Activated T-cell treated with anti-CD3 and anti-CD28 coated beads for 4 hours (primary cell): ENCODE data around the gene NR2F1.

Experiments
- DNase-seq: peaks from one replicate; pipeline ENCODE4 v3.0.0-alpha.2; 2020

The NR2F1 gene

DNA sequence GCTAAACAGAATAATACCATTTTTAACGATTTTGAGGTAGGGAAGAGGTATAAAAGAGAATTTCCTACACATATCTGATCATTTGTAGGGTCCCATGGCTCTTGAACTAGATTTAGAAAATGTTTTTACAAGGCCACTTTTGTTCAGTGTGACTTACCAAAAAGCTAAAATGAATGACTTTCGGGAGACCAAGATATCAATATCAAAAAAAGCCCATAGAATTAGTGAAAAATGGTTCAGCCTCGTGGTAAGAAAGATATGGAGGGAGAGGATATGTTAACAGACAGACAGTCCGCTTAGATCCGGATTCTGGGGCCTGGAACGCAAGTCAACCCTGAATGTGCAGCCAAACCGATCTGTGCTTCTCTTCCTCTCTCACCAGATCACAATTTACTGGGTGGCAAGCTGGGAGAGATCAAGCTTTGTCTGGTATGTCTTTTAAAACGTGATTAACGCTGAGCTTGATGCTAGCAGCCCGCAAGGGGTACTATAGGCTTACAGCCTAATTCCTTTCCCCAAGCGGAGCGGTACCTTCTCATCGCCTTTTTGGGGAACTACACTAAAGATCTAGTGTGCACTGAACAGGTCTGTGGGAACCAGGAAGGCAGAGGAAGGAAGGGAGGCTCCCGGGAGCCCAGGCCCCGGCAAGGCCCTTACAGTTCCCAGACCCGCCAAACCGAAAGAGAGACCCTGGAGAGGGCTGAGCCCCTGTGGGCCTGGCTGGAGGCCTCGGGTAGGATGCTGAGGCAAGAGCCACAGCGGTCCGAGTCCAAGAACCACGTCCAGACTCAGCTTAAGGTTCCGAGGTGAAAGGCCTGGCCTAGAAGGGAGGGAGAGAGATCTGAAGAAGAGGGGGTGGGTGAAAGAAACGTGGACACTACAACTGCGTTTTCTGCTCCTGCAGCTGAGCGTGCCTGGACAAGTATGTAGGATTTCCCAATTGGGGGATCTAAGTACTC, 4.9 kb upstream of the NR2F1 start:
- DNase-seq, result no peak

DNA sequence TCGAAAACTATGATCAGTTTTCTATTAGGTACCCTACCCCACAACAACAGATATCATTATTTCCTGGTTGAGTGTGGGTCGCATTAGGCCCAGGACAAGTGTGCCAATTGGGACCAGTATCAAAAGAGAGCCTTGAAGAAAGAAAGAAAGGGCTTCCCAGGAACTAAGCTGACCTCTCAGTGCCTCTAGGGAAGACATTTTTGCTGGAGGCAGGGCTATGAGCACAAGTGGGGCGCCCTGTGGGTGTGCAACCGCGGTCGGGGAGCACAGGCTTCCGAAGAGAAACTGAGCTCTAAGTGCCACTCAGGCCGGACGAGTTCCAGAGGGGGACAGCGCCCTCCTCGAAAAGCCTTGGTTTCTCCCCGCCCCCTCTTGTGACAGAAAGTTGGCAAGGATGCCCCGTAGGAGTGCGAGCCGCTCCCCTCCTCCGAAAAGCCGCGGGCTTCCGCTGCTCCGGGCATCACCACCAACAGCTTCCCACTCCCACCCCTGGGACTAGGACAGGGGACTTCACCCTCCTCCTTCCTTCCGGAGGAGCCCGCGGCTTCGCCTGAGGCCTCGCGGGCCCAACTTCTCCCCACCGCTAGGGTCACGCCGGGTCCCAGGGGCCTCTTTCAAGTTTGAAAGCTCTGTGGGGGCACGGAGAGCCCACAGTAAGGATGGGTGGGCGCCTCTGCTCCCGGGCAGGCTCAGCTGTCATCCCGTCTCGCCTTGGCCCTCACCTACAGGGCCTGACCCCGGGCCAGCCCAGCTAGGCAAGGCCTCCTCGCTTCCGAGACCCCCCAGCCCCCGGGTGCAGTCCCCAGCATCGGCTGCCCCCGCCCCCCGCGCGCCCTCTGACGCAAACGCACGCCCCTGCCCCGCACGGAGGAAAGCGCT, 4.0 kb upstream of the NR2F1 start:
- no peak for DNase-seq

DNA sequence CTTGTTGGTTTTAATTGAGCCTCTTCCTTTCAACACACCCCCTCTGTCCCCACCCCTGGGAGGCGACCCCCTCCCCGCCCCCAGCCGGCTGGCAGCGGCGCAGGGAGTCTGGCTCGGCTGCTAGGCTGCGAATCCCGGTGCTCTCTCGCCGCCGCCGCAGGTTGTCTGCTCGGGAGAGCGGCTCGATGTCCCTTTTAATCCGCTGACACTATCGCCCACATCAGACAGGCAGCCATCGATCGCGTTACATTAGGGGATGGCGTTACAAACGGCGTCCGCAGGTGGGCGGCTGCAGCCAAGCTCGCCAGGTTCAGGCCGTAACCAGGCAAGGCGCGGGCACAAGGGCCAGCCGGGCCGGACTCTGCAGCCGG, 3.3 kb upstream of the NR2F1 start:
- no peak for DNase-seq

DNA sequence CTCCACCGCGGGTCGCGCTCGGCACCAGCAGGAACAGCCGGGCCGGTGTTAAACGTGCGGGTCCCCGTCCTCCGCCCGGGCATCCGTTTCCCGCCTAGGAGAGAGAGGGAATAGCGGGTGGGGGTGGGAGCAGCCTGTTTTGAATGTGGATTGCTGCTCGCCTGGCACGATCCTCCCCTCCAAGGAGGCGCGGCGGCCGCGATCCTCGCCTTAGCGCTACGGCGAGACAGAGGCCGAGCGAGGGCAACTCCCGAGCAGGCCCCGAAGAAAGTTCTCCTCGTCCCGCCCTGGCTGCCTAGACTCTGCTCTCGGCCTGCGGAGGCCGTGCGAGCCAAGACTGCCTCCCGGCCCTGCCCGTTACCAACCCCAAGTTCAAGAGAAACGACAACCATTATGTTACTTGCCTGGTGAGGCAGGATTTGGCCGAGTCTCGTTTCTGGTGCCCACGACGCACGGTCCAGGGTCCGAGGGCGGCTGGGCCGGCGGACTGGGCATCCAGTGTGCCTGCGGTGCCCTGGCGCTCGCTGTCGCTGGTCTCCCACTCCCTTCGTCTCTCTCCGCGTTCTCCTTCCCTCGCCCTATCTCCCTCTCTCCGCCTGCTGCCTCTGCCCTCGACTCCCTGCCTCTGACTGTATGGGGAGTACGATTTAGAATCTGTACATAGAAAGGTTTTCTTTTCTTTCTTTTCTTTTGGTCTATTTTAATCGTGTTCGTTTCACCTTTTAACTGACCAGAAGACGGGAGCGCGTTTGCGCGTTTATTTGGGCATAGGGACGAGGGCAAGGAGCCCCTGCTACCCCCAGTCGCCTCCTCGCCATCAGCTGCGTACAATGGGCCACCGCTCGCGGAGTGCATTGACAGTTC, 2.7 kb upstream of the NR2F1 start:
- DNase-seq, result no peak

DNA sequence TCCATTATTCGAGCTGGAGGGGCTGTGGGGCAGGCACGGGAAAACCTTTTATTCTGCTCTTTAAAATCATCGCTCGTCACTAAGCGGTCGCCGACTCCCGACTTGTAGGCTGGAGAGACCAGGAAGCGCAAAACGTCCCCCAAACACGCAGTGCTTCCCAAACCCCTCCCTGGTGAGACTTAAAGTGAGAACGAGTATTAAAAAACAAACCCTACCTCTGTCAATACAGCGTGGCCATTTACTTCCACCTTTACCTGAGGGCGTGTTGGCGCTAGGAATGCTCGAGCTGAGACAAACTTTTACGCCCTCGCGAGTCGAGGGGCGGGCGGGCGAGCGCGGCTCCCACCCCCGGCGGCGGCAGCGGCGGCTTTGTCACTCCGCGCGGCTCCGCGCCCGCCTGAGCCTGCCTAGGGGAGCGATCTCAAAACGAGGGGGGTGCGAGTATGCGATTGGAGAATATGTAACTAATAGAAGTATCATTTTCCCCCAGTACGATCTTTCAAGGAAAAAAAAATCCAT, 2.0 kb upstream of the NR2F1 start, which contains the start of gene NR2F1-AS1:
Gene NR2F1-AS1, minus strand, starts transcription at position 293 of the 519 bp plus-strand sequence.
- peak; percentile 22 for DNase-seq

DNA sequence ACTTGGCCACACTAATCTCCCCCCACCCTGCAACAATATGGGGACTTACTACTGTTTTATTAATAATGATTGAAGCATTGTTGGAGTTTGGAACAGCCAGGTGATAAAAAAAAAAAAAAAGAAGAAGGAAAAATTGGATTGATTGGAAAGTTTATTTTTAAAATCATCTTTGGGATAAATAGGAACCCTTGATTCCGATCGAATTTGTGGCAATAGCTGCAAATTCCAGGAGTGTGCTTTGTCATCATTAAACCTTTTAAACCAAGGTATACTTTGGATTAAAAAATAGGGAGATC, 907 bp upstream of the NR2F1 start:
- no peak for DNase-seq

DNA sequence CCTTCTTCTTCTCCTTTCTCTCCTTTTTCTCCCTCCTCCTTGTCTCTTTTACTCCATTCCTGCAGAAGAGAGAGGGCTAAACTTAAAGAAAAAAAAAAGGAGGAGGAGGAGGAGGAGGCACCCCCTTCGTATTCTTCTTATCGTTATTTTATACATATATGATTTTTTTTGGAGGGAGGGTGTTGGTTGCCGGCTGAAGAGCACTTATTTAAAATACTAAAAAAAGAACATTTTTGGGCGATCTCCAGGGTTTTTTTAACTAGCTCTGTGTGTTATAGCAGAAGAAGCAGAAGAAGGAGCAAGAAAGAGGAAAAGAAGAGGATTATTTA, 381 bp downstream of the NR2F1 start:
- DNase-seq, result no peak

DNA sequence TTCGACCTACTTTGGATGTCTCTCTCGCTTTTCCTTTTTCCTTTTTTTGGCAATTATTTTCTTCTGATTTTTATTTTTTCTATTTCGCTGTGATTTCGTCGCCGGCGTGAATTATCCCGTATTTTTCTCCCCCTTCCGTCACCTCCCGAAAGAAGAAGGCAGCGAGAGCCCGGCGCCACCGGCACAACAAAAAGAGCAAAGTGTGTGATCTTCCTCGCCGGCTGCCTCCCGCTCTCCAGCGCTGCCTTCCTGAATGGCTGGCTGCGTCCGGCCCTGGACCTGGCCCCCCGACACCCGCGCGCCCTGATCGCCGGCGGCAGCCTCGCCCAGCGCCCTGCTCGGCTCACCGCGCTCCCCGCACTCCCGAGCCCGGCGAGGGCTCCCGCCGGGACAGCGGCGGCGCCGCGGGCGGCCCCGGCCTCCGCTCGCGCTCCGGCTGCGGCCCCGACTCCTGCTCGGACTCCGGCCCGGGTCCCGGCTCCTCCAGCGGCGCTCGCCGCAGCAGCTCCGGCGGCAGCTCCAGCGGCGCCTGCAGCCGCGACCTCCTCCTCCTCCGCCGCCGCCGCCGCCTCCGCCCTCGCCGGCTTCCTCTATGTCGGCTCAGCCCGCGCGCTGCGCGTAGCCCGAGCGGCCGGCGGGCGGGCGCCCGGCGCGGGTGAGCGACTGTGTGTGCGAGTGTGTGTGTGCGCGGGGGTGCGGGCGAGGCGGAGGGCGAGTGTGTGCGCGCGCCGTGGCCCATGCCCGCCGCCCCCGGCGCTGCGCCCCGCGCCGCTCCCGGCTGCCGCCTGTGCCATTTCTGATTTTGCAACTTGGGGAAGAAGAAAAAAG, 960 bp downstream of the NR2F1 start:
- DNase-seq, result peak; percentile 23

DNA sequence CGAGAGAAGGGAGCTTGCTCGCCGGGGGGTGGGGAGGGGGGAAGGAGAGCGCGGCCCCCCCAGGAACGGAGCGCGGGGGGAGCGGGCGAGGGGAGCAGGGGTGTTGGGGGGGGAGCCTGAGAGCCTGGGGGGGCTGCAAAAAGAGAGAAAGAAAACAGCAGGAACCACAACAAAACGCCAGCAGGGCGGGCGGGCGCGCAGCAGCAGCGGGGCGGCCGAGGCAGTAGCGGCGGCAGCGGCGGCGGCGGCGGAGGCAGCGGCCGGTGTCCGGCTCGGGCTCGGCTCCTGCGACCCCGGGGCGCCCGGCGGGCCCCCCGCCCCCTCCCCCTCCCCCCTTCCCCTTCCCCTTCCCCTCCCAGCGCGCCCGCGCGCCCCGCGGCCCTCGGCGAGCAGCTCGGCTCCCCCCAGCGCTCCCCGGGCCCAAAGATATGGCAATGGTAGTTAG, 1.6 kb downstream of the NR2F1 start:
- DNase-seq, result no peak

DNA sequence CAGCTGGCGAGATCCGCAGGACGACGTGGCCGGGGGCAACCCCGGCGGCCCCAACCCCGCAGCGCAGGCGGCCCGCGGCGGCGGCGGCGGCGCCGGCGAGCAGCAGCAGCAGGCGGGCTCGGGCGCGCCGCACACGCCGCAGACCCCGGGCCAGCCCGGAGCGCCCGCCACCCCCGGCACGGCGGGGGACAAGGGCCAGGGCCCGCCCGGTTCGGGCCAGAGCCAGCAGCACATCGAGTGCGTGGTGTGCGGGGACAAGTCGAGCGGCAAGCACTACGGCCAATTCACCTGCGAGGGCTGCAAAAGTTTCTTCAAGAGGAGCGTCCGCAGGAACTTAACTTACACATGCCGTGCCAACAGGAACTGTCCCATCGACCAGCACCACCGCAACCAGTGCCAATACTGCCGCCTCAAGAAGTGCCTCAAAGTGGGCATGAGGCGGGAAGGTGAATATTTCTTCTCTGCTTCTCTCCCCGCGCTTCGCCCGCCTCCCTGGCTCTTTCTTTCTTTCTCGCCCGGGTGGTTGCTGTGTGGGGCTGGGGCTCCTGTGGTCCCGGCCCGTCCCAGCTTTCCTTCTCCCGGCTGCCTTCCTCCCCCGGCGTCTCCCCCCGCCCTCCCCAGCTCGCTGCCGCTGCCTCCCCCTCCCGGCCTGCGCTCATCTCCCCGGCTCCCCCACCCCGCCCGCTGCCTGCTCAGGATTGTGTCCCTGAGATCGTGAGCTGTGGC, 2.2 kb downstream of the NR2F1 start:
- DNase-seq, result no peak

DNA sequence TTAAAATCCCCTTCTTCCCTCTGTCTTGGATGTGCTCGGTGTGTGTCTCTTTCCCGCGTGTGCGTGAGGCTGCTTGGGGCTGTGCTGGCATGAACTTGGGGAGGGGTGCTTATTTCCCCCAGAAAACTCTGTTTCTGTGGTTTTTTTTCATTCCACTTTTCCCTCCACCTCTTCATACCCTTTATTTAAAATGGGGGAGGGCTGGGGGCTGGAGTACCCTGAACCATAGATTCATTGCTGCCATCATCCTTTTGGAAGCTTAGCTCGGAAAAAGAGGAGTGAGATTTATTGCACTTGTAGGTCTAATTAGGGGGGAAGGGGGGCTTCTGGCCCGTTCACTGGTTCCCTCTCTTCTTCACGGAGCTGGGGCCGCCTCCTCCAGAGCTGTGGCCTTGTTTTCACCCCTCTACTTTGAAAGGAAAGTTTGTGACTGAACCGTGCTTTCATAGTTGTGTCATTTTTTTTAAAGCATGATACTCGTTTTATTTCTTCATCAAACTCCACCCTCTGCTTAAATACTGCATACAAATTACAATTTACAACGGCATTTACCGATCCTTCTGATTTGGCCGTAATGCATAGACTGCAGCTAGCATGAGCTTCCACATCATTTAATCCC, 2.9 kb downstream of the NR2F1 start:
- DNase-seq, result no peak

DNA sequence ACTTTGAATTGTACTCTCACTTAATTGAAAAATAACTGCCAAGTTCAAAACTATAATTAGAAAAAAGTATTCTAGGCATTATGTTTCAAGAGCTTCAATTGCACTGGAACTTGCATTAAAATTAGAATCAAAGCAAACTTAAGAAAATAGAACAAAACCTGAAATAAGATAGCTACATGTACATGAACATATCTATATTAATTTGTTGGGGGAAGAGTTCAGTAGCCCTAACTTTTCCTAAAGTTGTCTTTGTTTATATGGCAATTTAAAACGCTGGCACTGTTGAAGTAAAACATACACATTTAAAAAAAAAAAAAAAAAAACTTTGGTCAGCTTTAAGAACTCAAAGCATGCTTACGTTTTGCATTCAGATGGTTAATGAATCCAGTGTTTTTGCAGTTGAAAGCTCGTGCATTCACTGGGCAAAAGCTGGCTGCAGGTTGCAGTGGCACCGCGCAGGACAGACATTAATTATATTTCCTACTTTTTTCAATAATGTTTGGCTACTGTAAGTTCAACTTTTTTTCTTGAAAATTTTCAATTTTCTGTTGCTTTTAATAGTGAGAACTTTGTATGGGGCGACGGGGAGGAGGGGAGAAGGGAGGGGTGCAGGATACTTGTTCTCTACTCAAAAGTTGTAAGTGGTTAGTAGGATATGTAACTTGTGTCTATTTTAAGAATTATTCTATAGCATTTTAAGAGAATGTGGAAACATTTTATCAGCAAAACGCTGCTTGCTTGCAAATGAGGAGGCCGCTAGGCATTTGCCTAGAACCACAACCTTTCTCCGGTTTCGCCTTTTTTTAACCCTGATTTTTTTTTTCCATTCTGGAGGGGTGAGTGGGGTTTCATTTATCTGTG, 3.9 kb downstream of the NR2F1 start:
- DNase-seq, result no peak

DNA sequence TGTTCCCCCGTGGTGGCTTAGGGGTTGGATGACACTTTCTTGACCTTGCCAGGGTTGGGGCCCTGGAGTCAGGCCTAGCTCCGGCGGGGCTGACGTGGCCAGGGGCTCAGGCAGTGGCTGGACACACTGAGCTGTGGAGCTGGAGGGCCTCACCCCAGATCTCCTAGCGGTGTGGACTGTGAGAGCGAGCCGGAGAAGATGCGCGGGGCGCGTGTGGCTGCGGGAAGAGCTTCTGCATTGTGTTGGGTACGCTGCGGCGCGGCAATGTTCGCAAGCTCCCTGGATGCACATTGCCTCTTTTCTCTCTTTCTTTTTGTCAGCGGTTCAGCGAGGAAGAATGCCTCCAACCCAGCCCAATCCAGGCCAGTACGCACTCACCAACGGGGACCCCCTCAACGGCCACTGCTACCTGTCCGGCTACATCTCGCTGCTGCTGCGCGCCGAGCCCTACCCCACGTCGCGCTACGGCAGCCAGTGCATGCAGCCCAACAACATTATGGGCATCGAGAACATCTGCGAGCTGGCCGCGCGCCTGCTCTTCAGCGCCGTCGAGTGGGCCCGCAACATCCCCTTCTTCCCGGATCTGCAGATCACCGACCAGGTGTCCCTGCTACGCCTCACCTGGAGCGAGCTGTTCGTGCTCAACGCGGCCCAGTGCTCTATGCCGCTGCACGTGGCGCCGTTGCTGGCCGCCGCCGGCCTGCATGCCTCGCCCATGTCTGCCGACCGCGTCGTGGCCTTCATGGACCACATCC, 4.8 kb downstream of the NR2F1 start:
- DNase-seq, result no peak

DNA sequence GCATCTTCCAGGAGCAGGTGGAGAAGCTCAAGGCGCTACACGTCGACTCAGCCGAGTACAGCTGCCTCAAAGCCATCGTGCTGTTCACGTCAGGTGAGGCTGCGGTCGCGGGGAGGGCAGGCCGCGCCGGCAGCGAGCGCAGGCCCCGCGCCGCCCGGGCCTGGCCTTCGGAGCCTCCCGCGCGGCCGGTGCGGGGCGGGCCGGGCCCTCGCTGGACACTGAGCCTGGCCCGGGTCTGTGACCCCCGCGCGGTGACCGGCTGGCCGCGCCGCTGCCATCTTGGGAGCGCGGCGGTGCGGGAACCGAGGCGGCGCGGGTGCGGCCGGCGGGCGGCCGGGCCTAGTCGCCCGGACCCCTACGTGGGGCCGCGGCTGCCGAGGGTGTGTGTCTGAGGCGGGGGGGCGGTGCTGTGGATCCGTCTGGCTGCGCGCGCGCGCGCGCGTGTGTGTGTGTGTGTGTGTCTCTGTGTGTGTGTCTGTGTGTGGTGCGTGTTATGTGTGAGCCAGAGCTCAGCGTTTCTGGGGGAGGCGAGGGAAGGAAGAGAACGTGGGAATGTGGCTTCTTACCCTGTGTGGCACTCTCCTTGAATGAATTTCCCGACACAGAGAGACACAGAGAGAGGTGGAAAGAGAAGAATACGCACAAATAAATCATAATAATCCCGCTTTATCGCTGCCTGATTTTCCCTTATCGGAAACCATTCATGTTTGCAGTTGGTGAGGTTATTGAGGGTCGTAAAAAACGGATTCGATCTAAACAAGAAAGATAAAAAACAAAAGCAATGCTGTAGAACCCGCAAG, 5.5 kb downstream of the NR2F1 start:
- no peak for DNase-seq

DNA sequence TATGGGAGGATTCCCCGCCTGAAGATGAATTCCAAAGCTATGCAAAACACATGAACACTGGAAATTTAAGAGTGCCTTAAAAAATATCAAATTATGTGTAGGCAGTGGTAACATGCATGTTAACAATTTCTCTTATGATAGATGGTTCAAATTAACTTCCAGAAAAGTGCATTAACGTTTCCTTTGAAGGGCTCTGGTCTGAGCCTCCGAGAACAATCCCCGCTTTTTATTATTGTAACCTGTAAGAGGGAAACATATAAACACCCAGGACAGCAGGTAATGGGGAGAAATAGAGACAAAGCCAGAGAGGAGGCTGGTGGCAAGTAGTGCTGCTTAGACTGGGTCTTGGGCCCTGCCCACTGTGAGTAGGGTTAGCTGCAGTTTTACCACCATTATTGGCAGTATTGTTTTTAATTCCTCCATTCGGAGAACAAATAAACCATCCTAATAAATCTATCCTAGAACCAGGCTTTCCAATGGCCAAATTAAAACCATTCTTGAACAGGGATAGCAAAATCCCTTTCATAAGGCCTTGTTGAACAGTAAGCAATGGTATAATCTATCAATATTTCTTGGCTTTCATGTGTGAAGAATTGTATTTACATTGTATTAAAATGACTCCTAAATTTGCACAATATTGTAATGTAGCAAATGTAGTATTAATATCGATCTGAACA, 6.3 kb downstream of the NR2F1 start:
- no peak for DNase-seq

DNA sequence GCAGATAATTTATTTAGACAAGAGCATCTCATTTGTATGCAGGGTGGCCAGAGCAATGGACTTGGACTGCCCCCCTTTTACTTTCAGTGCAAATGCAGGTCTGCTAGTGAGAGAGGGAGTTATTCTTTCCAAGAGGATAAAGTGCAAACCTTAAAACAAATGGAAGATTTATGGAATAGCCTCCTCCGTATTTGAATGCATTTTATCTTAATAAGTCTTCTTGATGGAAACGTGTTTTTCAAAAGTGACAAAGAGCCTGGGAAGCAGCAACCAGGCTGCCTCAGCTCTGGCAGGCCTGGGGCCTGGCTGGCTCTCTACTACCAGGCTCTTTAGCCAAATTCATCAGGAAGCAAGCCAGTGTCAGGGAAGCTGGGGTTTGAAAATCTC, 6.8 kb downstream of the NR2F1 start:
- DNase-seq, result no peak

DNA sequence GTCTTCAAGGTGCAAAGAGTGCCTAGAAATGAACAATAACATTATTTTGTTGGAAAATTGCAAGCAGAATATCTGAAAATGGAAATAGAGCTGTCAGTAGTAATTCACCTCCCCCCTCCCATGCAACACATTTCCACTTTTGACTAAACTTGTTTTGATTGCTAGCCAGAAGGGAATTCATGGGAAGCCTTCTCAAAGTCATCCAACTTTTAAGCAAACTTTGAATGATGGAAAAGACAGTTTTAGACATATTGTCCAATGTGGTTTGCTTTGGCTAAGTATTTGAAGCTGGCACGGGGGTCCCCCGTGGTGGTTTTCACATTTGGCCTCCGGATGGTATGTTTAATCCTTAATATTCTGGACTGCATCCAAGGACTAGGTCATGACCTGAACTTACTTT, 7.5 kb downstream of the NR2F1 start:
- no peak for DNase-seq
